ENCODE data around the gene JUNB. TPM values are rescaled to one million over a fixed set of nuclear protein-coding genes. Genes with fewer than 3 reads are reported as not detected.
A peak's percentile ranks its signal among the peaks of the same experiment; 100 is the strongest.

Gene JUNB
- total and polyA plus RNA-seq, 2 of the 13 experiments (the other 11 are each of a cell fraction or from before 2014, with no cell fraction given) = 7.7 to 8.2 TPM

- TF ChIP-seq SALL1 (CRISPR knock-in tag; IDR thresholded peaks at IDR 0.05) (peak; percentile 71), NFKBIZ (CRISPR knock-in tag; IDR thresholded peaks at IDR 0.05) (no peak), GABPB1 (CRISPR knock-in tag; IDR thresholded peaks at IDR 0.05) (peak; percentile 93), IKZF1 (IDR thresholded peaks at IDR 0.05) (no peak), THRA (CRISPR knock-in tag; IDR thresholded peaks at IDR 0.05; ENCODE audit: borderline replicate concordance) (0 out of 2 replicates have a peak, but pooled peaks have one; percentile 43), PLRG1 (conservative IDR thresholded peaks at IDR 0.05) (no peak), CHD2 (IDR thresholded peaks at IDR 0.05; ENCODE audit: low read depth, low read length) (no peak), NFIC (IDR thresholded peaks at IDR 0.05; ENCODE audit: low read length) (no peak), ATRX (CRISPR knock-in tag; IDR thresholded peaks at IDR 0.05; ENCODE audit: borderline replicate concordance) (no peak), MEF2D (CRISPR knock-in tag; IDR thresholded peaks at IDR 0.05) (peak; percentile 62; the same call in 1 of the 2 replicates), NPAS2 (CRISPR knock-in tag; IDR thresholded peaks at IDR 0.05; ENCODE audit: borderline replicate concordance) (no peak), MYPOP (CRISPR knock-in tag; IDR thresholded peaks at IDR 0.05) (peak; percentile 71; the same call in 1 of the 2 replicates), STAG1 (CRISPR knock-in tag; IDR thresholded peaks at IDR 0.05) (no peak), HNRNPH1 (optimal IDR thresholded peaks at IDR 0.05; ENCODE audit: low read depth, low read length) (no peak), ZBTB33 (CRISPR knock-in tag; IDR thresholded peaks at IDR 0.05) (0 out of 2 replicates have a peak, but pooled peaks have one; percentile 18), MATR3 (CRISPR knock-in tag; IDR thresholded peaks at IDR 0.05) (no peak), SNAPC4 (CRISPR knock-in tag; IDR thresholded peaks at IDR 0.05) (no peak), SSRP1 (CRISPR knock-in tag; IDR thresholded peaks at IDR 0.05) (no peak), ZNF530 (CRISPR knock-in tag; IDR thresholded peaks at IDR 0.05; ENCODE audit: low read depth) (no peak), NFATC3 (CRISPR knock-in tag; IDR thresholded peaks at IDR 0.05) (no peak), ZNF282 (IDR thresholded peaks at IDR 0.05; ENCODE audit: partially characterized antibody) (no peak)
These were observed 966 bp downstream of the JUNB start (continued) for GRCh38 chr19:12792051-12792852.

Data from HepG2 (cell line).